ENCODE data around the gene KCNAB2. TPM values are rescaled to one million over a fixed set of nuclear protein-coding genes. Genes with fewer than 3 reads are reported as not detected.

The KCNAB2 gene
- total and polyA plus RNA-seq, 2 experiments from 2014 or later = 3.9 to 4.8 TPM

DNA sequence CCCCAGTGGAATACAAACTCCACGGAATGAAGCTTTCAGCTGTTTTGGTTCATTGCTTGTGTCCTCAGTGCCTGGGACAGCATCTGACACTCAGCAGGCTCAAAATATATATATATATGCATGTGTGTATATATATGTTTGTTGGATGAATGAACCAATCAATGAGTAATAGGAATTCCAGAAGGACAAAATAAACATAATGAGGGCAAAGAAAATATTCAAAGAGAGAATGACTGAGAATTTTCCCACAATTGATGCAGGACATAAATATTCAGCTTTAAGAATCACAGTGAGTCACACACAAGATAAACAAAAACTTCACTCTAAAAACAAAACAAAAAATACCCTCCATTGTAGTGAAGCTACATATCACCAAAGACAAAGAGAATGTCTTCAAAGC lies 70.4 kb downstream of the KCNAB2 start:
- H2AFZ ChIP-seq = no peak overlapping the region
- DNase-seq = peak; percentile 40
- peaks cover 15% of the 10 kb centered on the region; the same call in 1 of the 2 replicates for H3K4me1 ChIP-seq (ENCODE audit: insufficient read depth)
- in situ Hi-C loops (cut with MboI) = no loop called here
- H3K9ac ChIP-seq = no peak overlapping the region
- no peak overlapping the region for H3K4me2 ChIP-seq (ENCODE audit: unreplicated experiment)
- no peak overlapping the region for H3K27ac ChIP-seq
- peaks cover 12% of the 10 kb centered on the region for H3F3A ChIP-seq (ENCODE audit: insufficient read depth)
- H4K20me1 ChIP-seq (ENCODE audit: insufficient read depth) = no peaks in the 10 kb centered on the region
- 33 to 37% methylated on average over 1 of the region's 1 CpG for WGBS, 2 experiments (ENCODE audit: low coverage in 1 of 2, low lambda C conversion rate in 2 of 2, missing lambda C conversion rate in 2 of 2)
- H3K36me3 ChIP-seq (ENCODE audit: low read depth) = no peaks in the 10 kb centered on the region
- H3K9me3 ChIP-seq (ENCODE audit: low read depth) = no peaks in the 10 kb centered on the region
- no peak overlapping the region for H3K4me3 ChIP-seq
- no peak for TF ChIP-seq EZH2phosphoT487 (IDR thresholded peaks at IDR 0.05; ENCODE audit: insufficient read depth, low read depth)
- no peak for TF ChIP-seq EZH2 (IDR thresholded peaks at IDR 0.05; ENCODE audit: insufficient read depth, poor library complexity, severe bottlenecking)
- H3K9me2 ChIP-seq (ENCODE audit: insufficient read depth) = no peaks in the 10 kb centered on the region
- 0 out of 2 replicates have a peak, but pooled peaks cover 4% of the 10 kb centered on the region for H3K27me3 ChIP-seq (replicated peaks; ENCODE audit: insufficient read depth)
- no peaks in the 10 kb centered on the region for H3K79me2 ChIP-seq (ENCODE audit: insufficient read depth)

DNA sequence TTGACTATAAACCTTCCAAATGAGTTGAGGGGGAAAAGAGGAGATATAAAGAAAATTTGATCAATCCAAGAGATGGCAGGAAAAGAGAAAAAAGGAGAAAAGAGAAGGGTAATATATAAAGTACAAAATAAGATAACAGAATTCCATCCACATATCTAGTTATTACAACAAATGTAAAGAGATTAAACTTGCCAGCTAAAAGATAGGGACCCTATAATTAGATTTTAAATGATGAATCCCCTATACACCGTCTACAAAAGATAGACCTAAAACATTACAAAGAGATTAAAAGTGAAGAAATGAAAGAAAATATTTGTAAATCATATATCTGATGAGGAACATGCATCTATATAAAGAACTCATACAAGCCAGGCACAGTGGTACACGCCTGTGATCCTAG lies 71.4 kb downstream of the KCNAB2 start:
- Histone ChIP-seq H4K20me1 (ENCODE audit: insufficient read depth) (no peaks in the 10 kb centered on the region), H2AFZ (no peak overlapping the region), H3K36me3 (ENCODE audit: low read depth) (no peaks in the 10 kb centered on the region), H3K27me3 (replicated peaks; ENCODE audit: insufficient read depth) (0 out of 2 replicates have a peak, but pooled peaks cover 4% of the 10 kb centered on the region), H3K4me3 (no peak overlapping the region), H3K4me2 (ENCODE audit: unreplicated experiment) (no peak overlapping the region), H3K9me2 (ENCODE audit: insufficient read depth) (no peaks in the 10 kb centered on the region), H3K9me3 (ENCODE audit: low read depth) (no peaks in the 10 kb centered on the region), H3F3A (ENCODE audit: insufficient read depth) (peaks cover 12% of the 10 kb centered on the region), H3K4me1 (ENCODE audit: insufficient read depth) (peaks cover 15% of the 10 kb centered on the region; the same call in 1 of the 2 replicates), H3K27ac (no peak overlapping the region), H3K79me2 (ENCODE audit: insufficient read depth) (no peaks in the 10 kb centered on the region), H3K9ac (no peak overlapping the region)
- DNase-seq = no peak
- TF ChIP-seq EZH2phosphoT487 (IDR thresholded peaks at IDR 0.05; ENCODE audit: insufficient read depth, low read depth) = no peak
- TF ChIP-seq EZH2 (IDR thresholded peaks at IDR 0.05; ENCODE audit: insufficient read depth, poor library complexity, severe bottlenecking) = no peak
- in situ Hi-C loops (cut with MboI) = no loop called here
- 43 to 56% methylated on average over 2 of the region's 2 CpGs for WGBS, 2 experiments (ENCODE audit: low coverage in 1 of 2, low lambda C conversion rate in 2 of 2, missing lambda C conversion rate in 2 of 2)

DNA sequence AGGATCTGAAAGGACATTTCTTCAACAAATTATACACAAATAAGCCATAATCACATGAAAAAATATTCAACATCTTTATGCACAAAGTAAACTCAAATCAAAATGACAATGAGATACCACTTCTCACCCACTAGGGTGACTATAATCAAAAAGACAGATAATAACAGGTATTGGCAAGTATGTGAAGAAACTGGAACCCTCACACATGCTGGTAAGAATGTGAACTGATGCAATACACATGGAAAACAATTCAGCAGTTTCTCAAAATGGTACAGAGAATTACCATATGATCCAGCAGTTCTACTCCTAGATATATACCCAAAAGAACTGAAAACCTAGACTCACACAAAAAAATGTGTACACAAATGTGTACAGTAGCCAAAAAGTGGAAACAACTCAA lies 71.9 kb downstream of the KCNAB2 start:
- peaks cover 12% of the 10 kb centered on the region for H3F3A ChIP-seq (ENCODE audit: insufficient read depth)
- H3K79me2 ChIP-seq (ENCODE audit: insufficient read depth) = no peaks in the 10 kb centered on the region
- no peak for DNase-seq
- H2AFZ ChIP-seq = no peak overlapping the region
- in situ Hi-C loops (cut with MboI) = no loop called here
- H4K20me1 ChIP-seq (ENCODE audit: insufficient read depth) = no peaks in the 10 kb centered on the region
- no peaks in the 10 kb centered on the region for H3K9me3 ChIP-seq (ENCODE audit: low read depth)
- H3K4me2 ChIP-seq (ENCODE audit: unreplicated experiment) = no peak overlapping the region
- H3K27me3 ChIP-seq (replicated peaks; ENCODE audit: insufficient read depth) = 0 out of 2 replicates have a peak, but pooled peaks cover under 1% of the 10 kb centered on the region
- H3K4me1 ChIP-seq (ENCODE audit: insufficient read depth) = peaks cover 15% of the 10 kb centered on the region; the same call in 1 of the 2 replicates
- H3K27ac ChIP-seq = no peak overlapping the region
- H3K9ac ChIP-seq = no peak overlapping the region
- H3K4me3 ChIP-seq = no peak overlapping the region
- TF ChIP-seq EZH2 (IDR thresholded peaks at IDR 0.05; ENCODE audit: insufficient read depth, poor library complexity, severe bottlenecking) = no peak
- no peak for TF ChIP-seq EZH2phosphoT487 (IDR thresholded peaks at IDR 0.05; ENCODE audit: insufficient read depth, low read depth)
- no peaks in the 10 kb centered on the region for H3K9me2 ChIP-seq (ENCODE audit: insufficient read depth)
- H3K36me3 ChIP-seq (ENCODE audit: low read depth) = no peaks in the 10 kb centered on the region

DNA sequence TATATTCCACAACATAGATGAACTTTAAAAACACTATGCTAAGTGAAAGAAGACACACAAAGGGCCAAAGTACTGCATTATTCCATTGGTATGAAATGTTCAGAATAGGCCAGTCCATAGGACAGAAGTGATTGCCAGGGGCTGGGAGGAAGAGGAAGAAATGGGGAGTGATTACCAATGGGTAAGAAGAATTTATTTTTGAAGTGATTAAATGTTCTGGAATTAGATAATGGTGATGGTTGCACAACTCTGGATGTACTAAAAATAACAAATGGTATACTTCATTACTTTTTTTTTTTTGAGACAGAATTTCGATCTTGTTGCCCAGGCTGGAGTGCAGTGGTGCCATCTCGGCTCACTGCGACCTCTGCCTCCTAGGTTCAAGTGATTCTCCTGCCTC lies 72.7 kb downstream of the KCNAB2 start:
- no peak overlapping the region for H3K4me2 ChIP-seq (ENCODE audit: unreplicated experiment)
- H3F3A ChIP-seq (ENCODE audit: insufficient read depth) = peaks cover 12% of the 10 kb centered on the region
- H3K4me3 ChIP-seq = no peak overlapping the region
- in situ Hi-C loops (cut with MboI) = no loop called here
- H2AFZ ChIP-seq = no peak overlapping the region
- no peak overlapping the region for H3K27ac ChIP-seq
- H3K9me2 ChIP-seq (ENCODE audit: insufficient read depth) = no peaks in the 10 kb centered on the region
- no peak for TF ChIP-seq EZH2 (IDR thresholded peaks at IDR 0.05; ENCODE audit: insufficient read depth, poor library complexity, severe bottlenecking)
- TF ChIP-seq EZH2phosphoT487 (IDR thresholded peaks at IDR 0.05; ENCODE audit: insufficient read depth, low read depth) = no peak
- WGBS, 2 experiments (ENCODE audit: low coverage in 1 of 2, low lambda C conversion rate in 2 of 2, missing lambda C conversion rate in 2 of 2) = 36 to 61% methylated on average over 3 of the region's 3 CpGs
- no peaks in the 10 kb centered on the region for H3K9me3 ChIP-seq (ENCODE audit: low read depth)
- H3K4me1 ChIP-seq (ENCODE audit: insufficient read depth) = peaks cover 15% of the 10 kb centered on the region; the same call in 1 of the 2 replicates
- peak; percentile 38 for DNase-seq
- H4K20me1 ChIP-seq (ENCODE audit: insufficient read depth) = no peaks in the 10 kb centered on the region
- no peaks in the 10 kb centered on the region for H3K27me3 ChIP-seq (replicated peaks; ENCODE audit: insufficient read depth)
- no peaks in the 10 kb centered on the region for H3K36me3 ChIP-seq (ENCODE audit: low read depth)
- H3K79me2 ChIP-seq (ENCODE audit: insufficient read depth) = no peaks in the 10 kb centered on the region
- H3K9ac ChIP-seq = no peak overlapping the region

GRCh38 chr1:6121021-6121421 lies 75.3 kb downstream of the KCNAB2 start:
- Histone ChIP-seq H2AFZ (no peak overlapping the region), H3K4me2 (ENCODE audit: unreplicated experiment) (no peak overlapping the region), H3K79me2 (ENCODE audit: insufficient read depth) (no peaks in the 10 kb centered on the region), H3K36me3 (ENCODE audit: low read depth) (no peaks in the 10 kb centered on the region), H3K27me3 (replicated peaks; ENCODE audit: insufficient read depth) (no peaks in the 10 kb centered on the region), H3F3A (ENCODE audit: insufficient read depth) (peaks cover 6% of the 10 kb centered on the region), H3K9ac (no peak overlapping the region), H4K20me1 (ENCODE audit: insufficient read depth) (no peaks in the 10 kb centered on the region), H3K9me2 (ENCODE audit: insufficient read depth) (no peaks in the 10 kb centered on the region), H3K9me3 (ENCODE audit: low read depth) (no peaks in the 10 kb centered on the region), H3K27ac (no peak overlapping the region), H3K4me1 (ENCODE audit: insufficient read depth) (peaks cover 13% of the 10 kb centered on the region; the same call in 1 of the 2 replicates), H3K4me3 (no peak overlapping the region)
- no peak for DNase-seq
- TF ChIP-seq EZH2 (IDR thresholded peaks at IDR 0.05; ENCODE audit: insufficient read depth, poor library complexity, severe bottlenecking) (no peak), EZH2phosphoT487 (IDR thresholded peaks at IDR 0.05; ENCODE audit: insufficient read depth, low read depth) (no peak)
- 67 to 73% methylated on average over 13 to 18 of the region's 18 CpGs for WGBS, 2 experiments (ENCODE audit: low coverage in 1 of 2, low lambda C conversion rate in 2 of 2, missing lambda C conversion rate in 2 of 2)
- in situ Hi-C loops (cut with MboI) = no loop called here

All from GM23248 (cell line).